CD4-positive, alpha-beta T cell (primary cell): Measurements from ENCODE around the gene ADGRG1. TPM values are rescaled to one million over a fixed set of nuclear protein-coding genes. Genes with fewer than 3 reads are reported as not detected.
A peak's percentile ranks its signal among the peaks of the same experiment; 100 is the strongest.

ENCODE experiments used
- ATAC-seq: fragments of 200-7000 bp; cut with Tn5 transposase; one replicate; pipeline ENCODE4 v1.10.0; 2022; ENCODE audit warnings: mild to moderate bottlenecking; ENCODE audit not compliant: poor library complexity
- CTCF ChIA-PET: fragments of 350-600 bp; sonication (Branson Sonifier 250); formaldehyde crosslinking; loops from one replicate; lab custom pipeline; 2021; ENCODE audit warnings: antibody characterized with exemption, inconsistent platforms; lab: Charles Lee
- POLR2A ChIA-PET: fragments of 350-600 bp; sonication (Branson Sonifier 250); formaldehyde crosslinking; loops from one replicate; lab custom pipeline; 2021; ENCODE audit warnings: antibody characterized with exemption, inconsistent platforms; lab: Charles Lee
- DNase-seq, 14 experiments: peaks; one replicate each; pipeline ENCODE4 v3.0.0-alpha.2; 2013 to 2020; ENCODE audit warnings: mixed read lengths in 2 of 14
- H3K27ac ChIP-seq, 2 donors: one replicate each; pipeline versions ENCODE4 v1.5.1 to v1.7.0; 2013; ENCODE audit warnings: low read length in 2 of 2, low read depth in 1 of 2, mild to moderate bottlenecking in 1 of 2
- H3K27me3 ChIP-seq, 2 experiments: 1 replicate in 1 of 2; 2 replicates in 1 of 2; pipeline versions ENCODE4 v1.6.1 to v1.7.0; 2013; ENCODE audit warnings: low read length in 2 of 2, control low read depth in 1 of 2, mild to moderate bottlenecking in 1 of 2, moderate library complexity in 1 of 2; ENCODE audit not compliant: insufficient read depth in 2 of 2, control insufficient read depth in 1 of 2
- H3K36me3 ChIP-seq: one replicate; pipeline ENCODE4 v1.6.1; 2013; ENCODE audit warnings: low read length, control low read depth; ENCODE audit not compliant: insufficient read depth
- H3K4me1 ChIP-seq: one replicate; pipeline ENCODE4 v1.6.1; 2013; ENCODE audit warnings: low read length, control low read depth; ENCODE audit not compliant: insufficient read depth
- H3K4me3 ChIP-seq: one replicate; pipeline ENCODE4 v1.5.1; 2013; ENCODE audit warnings: mild to moderate bottlenecking, low read length, moderate library complexity
- H3K9me3 ChIP-seq, 2 experiments: 1 replicate in 1 of 2; 2 replicates in 1 of 2; pipeline versions ENCODE4 v1.6.1 to v1.7.0; 2013; ENCODE audit warnings: low read length in 2 of 2, mild to moderate bottlenecking in 2 of 2, control low read depth in 1 of 2, moderate library complexity in 1 of 2; ENCODE audit not compliant: control insufficient read depth in 1 of 2, insufficient read depth in 1 of 2
- H3K27ac Mint-ChIP-seq: one replicate; pipeline ENCODE4 v1.8.0; 2020; ENCODE audit warnings: mixed read lengths
- H3K27me3 Mint-ChIP-seq: one replicate; pipeline ENCODE4 v1.8.0; 2021; ENCODE audit warnings: mixed read lengths
- H3K36me3 Mint-ChIP-seq: one replicate; pipeline ENCODE4 v1.8.0; 2021; ENCODE audit warnings: low read depth, mixed read lengths
- H3K4me1 Mint-ChIP-seq: one replicate; pipeline ENCODE4 v1.8.0; 2021; ENCODE audit warnings: low read depth, mixed read lengths
- H3K4me3 Mint-ChIP-seq: one replicate; pipeline ENCODE4 v1.8.0; 2020; ENCODE audit warnings: mild to moderate bottlenecking, mixed read lengths
- H3K9me3 Mint-ChIP-seq: one replicate; pipeline ENCODE4 v1.8.0; 2020; ENCODE audit warnings: mixed read lengths
- intact Hi-C, 2 experiments: fragments of 100-400 bp; cut with DNase I in 1 of 2; cut with micrococcal nuclease in 1 of 2; formaldehyde crosslinking; loops; one replicate each; pipeline versions ENCODE4 v1.15.1 to v1.9.0; 2023 to 2025; cut with DNase I, micrococcal nuclease
- total RNA-seq, 174 experiments: library from RNA in 2 of 174; stranded (reverse) in 2 of 174; gene quantifications; one replicate each; pipeline ENCODE4 v1.2.3 and lab custom pipeline; 2021 to 2026
- TF ChIP-seq, protein P1 (sequence below): fragments of 200-600 bp; IDR thresholded peaks from one replicate; pipeline ENCODE4 v1.8.0; 2022; ENCODE audit warnings: antibody characterized with exemption, mild to moderate bottlenecking

The ADGRG1 gene
- total RNA-seq, 2 experiments from 2014 or later = 1.8 to 2.3 TPM

- Histone ChIP-seq H3K4me1 (peaks cover 7% of the 10 kb centered on the region), H3K36me3 (no peaks in the 10 kb centered on the region), H3K9me3 (no peaks in the 10 kb centered on the region), H3K4me3 (no peak overlapping the region), H3K27me3 (peaks cover 0 to 3% of the 10 kb centered on the region in 2 experiments), H3K27ac (no peak overlapping the region)
- CTCF ChIA-PET = no interaction called here
- Mint-ChIP-seq H3K27me3 (no peaks in the 10 kb centered on the region), H3K4me3 (no peak overlapping the region), H3K4me1 (no peaks in the 10 kb centered on the region), H3K9me3 (no peaks in the 10 kb centered on the region), H3K36me3 (no peaks in the 10 kb centered on the region), H3K27ac (no peak overlapping the region)
- ATAC-seq = no peak
- TF ChIP-seq, protein P1, sequence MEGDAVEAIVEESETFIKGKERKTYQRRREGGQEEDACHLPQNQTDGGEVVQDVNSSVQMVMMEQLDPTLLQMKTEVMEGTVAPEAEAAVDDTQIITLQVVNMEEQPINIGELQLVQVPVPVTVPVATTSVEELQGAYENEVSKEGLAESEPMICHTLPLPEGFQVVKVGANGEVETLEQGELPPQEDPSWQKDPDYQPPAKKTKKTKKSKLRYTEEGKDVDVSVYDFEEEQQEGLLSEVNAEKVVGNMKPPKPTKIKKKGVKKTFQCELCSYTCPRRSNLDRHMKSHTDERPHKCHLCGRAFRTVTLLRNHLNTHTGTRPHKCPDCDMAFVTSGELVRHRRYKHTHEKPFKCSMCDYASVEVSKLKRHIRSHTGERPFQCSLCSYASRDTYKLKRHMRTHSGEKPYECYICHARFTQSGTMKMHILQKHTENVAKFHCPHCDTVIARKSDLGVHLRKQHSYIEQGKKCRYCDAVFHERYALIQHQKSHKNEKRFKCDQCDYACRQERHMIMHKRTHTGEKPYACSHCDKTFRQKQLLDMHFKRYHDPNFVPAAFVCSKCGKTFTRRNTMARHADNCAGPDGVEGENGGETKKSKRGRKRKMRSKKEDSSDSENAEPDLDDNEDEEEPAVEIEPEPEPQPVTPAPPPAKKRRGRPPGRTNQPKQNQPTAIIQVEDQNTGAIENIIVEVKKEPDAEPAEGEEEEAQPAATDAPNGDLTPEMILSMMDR = no peak
- no peak for DNase-seq
- POLR2A ChIA-PET = no interaction called here
- intact Hi-C loops = no loop called here
These were observed 38.1 kb downstream of the ADGRG1 start for GRCh38 chr16:57666353-57667047.

- TF ChIP-seq, protein P1 = no peak
- no peaks in the 10 kb centered on the region for H3K36me3 ChIP-seq
- Mint-ChIP-seq H3K36me3 (no peaks in the 10 kb centered on the region), H3K9me3 (no peaks in the 10 kb centered on the region), H3K27ac (no peak overlapping the region), H3K4me3 (no peak overlapping the region), H3K27me3 (no peaks in the 10 kb centered on the region), H3K4me1 (no peaks in the 10 kb centered on the region)
- CTCF ChIA-PET = no interaction called here
- no peak overlapping the region for H3K4me3 ChIP-seq
- no peak for DNase-seq
- intact Hi-C loops = no loop called here
- H3K27me3 ChIP-seq = peaks cover 0 to 3% of the 10 kb centered on the region in 2 experiments
- POLR2A ChIA-PET = no interaction called here
- H3K4me1 ChIP-seq = peaks cover 7% of the 10 kb centered on the region
- H3K27ac ChIP-seq = no peak overlapping the region
- H3K9me3 ChIP-seq = no peaks in the 10 kb centered on the region
- ATAC-seq = no peak
These were observed 38.7 kb downstream of the ADGRG1 start for GRCh38 chr16:57667048-57667525.

- POLR2A ChIA-PET = no interaction called here
- H3K4me3 Mint-ChIP-seq = no peak overlapping the region
- no peaks in the 10 kb centered on the region for H3K36me3 Mint-ChIP-seq
- Histone ChIP-seq H3K27me3 (peaks cover 0 to 3% of the 10 kb centered on the region in 2 experiments), H3K9me3 (no peaks in the 10 kb centered on the region), H3K4me3 (no peak overlapping the region), H3K36me3 (no peaks in the 10 kb centered on the region), H3K4me1 (peaks cover 7% of the 10 kb centered on the region), H3K27ac (no peak overlapping the region)
- intact Hi-C loops = no loop called here
- H3K27ac Mint-ChIP-seq = no peak overlapping the region
- ATAC-seq (no peak), DNase-seq (peak in 3 of 14 experiments; percentile 27 to 70 (median 66))
- H3K4me1 Mint-ChIP-seq = no peaks in the 10 kb centered on the region
- CTCF ChIA-PET = no interaction called here
- no peaks in the 10 kb centered on the region for H3K27me3 Mint-ChIP-seq
- TF ChIP-seq, protein P1 = no peak
- no peaks in the 10 kb centered on the region for H3K9me3 Mint-ChIP-seq
These were observed 39.3 kb downstream of the ADGRG1 start for GRCh38 chr16:57667526-57668262.
